Measurements from ENCODE around the gene C5orf63. TPM values are rescaled to one million over a fixed set of nuclear protein-coding genes. Genes with fewer than 3 reads are reported as not detected.

C5orf63 gene
- total RNA-seq, 1 donor from 2014 or later, result 10.3 TPM

- peaks cover 43% of the 10 kb centered on the region for H3K4me1 ChIP-seq
- peak overlapping the region; percentile 25 for H3K4me3 ChIP-seq
- H3K36me3 ChIP-seq, result no peaks in the 10 kb centered on the region
- no peaks in the 10 kb centered on the region for H3K27me3 ChIP-seq (ENCODE audit: low read depth)
- H3K9me3 ChIP-seq (replicated peaks), result no peaks in the 10 kb centered on the region
- intact Hi-C loops (cut with micrococcal nuclease), result loop anchor here (10.0 kb wide), 1 partner anchor 207 kb away; no protein-coding TSS in a partner anchor
- peak overlapping the region; percentile 75 for H3K27ac ChIP-seq (replicated peaks)
- TF ChIP-seq CTCF (IDR thresholded peaks at IDR 0.05; ENCODE audit: borderline replicate concordance), result no peak
- no peak for DNase-seq
Observed at GRCh38 chr5:127041571-127041970, 31.7 kb downstream of the C5orf63 start.

GRCh38 chr5:127040796-127041520 is 32.3 kb downstream of the C5orf63 start:
- no peak for DNase-seq
- TF ChIP-seq CTCF (IDR thresholded peaks at IDR 0.05; ENCODE audit: borderline replicate concordance), result no peak
- Histone ChIP-seq H3K27ac (replicated peaks) (peak overlapping the region; percentile 75), H3K4me3 (peak overlapping the region; percentile 25), H3K27me3 (ENCODE audit: low read depth) (no peaks in the 10 kb centered on the region), H3K36me3 (no peaks in the 10 kb centered on the region), H3K4me1 (peaks cover 43% of the 10 kb centered on the region), H3K9me3 (replicated peaks) (no peaks in the 10 kb centered on the region)
- intact Hi-C loops (cut with micrococcal nuclease), result loop anchor here (10.0 kb wide), 1 partner anchor 206 kb away; no protein-coding TSS in a partner anchor

- DNase-seq, result no peak
- H3K27ac ChIP-seq (replicated peaks), result peak overlapping the region; percentile 45
- H3K4me3 ChIP-seq, result no peak overlapping the region
- H3K9me3 ChIP-seq (replicated peaks), result no peaks in the 10 kb centered on the region
- no peak for TF ChIP-seq CTCF (IDR thresholded peaks at IDR 0.05; ENCODE audit: borderline replicate concordance)
- no peaks in the 10 kb centered on the region for H3K27me3 ChIP-seq (ENCODE audit: low read depth)
- H3K4me1 ChIP-seq, result peaks cover 43% of the 10 kb centered on the region
- intact Hi-C loops (cut with micrococcal nuclease), result no loop called here
- no peaks in the 10 kb centered on the region for H3K36me3 ChIP-seq
Observed at GRCh38 chr5:127038550-127038949, 34.8 kb downstream of the C5orf63 start.

- intact Hi-C loops (cut with micrococcal nuclease), result no loop called here
- Histone ChIP-seq H3K27ac (replicated peaks) (no peak overlapping the region), H3K4me3 (no peak overlapping the region)
Observed at GRCh38 chr5:127031863-127032232, 41.5 kb downstream of the C5orf63 start.

GRCh38 chr5:127031147-127031862 is 42.0 kb downstream of the C5orf63 start:
- no peak for DNase-seq
- intact Hi-C loops (cut with micrococcal nuclease), result no loop called here
- peak overlapping the region; percentile 96 for H3K27ac ChIP-seq (replicated peaks)
- H3K4me3 ChIP-seq, result peak overlapping the region; percentile 95
- peaks cover 49% of the 10 kb centered on the region for H3K4me1 ChIP-seq
- H3K9me3 ChIP-seq (replicated peaks), result no peaks in the 10 kb centered on the region
- no peaks in the 10 kb centered on the region for H3K27me3 ChIP-seq (ENCODE audit: low read depth)
- H3K36me3 ChIP-seq, result no peaks in the 10 kb centered on the region
- TF ChIP-seq CTCF (IDR thresholded peaks at IDR 0.05; ENCODE audit: borderline replicate concordance), result no peak

More at GRCh38 chr5:127031863-127032232, 41.5 kb downstream of the C5orf63 start:
- Histone ChIP-seq H3K4me1 (peaks cover 44% of the 10 kb centered on the region), H3K27me3 (ENCODE audit: low read depth) (no peaks in the 10 kb centered on the region), H3K36me3 (no peaks in the 10 kb centered on the region), H3K9me3 (replicated peaks) (no peaks in the 10 kb centered on the region)
- TF ChIP-seq CTCF (IDR thresholded peaks at IDR 0.05; ENCODE audit: borderline replicate concordance), result no peak
- DNase-seq, result no peak
